IMR-90 (cell line): ENCODE data around the gene THPO.

Source experiments
- POLR2A ChIP-seq: IDR thresholded peaks from 2 replicates; pipeline ENCODE4 v1.6.1; 2012; ENCODE audit warnings: mild to moderate bottlenecking, low read depth, low read length
- RCOR1 ChIP-seq: IDR thresholded peaks from 2 replicates; pipeline ENCODE4 v1.6.1; 2012; ENCODE audit warnings: mild to moderate bottlenecking, low read length, improper control_type of control experiment; ENCODE audit not compliant: insufficient replicate concordance
- TF ChIP-seq, protein P1 (sequence below): conservative IDR thresholded peaks from 2 replicates; pipeline ENCODE4 v1.5.1; 2012; ENCODE audit warnings: mild to moderate bottlenecking, low read depth, low read length, improper control_type of control experiment

DNA sequence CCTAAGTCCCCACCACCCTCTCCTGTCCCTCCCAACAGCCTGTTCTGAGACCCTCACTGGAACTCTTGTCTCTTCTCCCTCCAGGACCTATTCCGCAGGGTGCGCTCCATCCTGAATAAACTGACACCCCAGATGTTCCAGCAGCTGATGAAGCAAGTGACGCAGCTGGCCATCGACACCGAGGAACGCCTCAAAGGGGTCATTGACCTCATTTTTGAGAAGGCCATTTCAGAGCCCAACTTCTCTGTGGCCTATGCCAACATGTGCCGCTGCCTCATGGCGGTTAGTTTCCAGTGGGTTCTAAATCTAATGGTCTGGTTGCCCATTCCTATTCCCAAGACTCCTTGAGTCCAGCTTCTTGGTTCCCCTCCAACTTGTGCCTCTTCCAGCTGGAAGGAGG is 54.3 kb downstream of the THPO start:
- TF ChIP-seq, protein P1, sequence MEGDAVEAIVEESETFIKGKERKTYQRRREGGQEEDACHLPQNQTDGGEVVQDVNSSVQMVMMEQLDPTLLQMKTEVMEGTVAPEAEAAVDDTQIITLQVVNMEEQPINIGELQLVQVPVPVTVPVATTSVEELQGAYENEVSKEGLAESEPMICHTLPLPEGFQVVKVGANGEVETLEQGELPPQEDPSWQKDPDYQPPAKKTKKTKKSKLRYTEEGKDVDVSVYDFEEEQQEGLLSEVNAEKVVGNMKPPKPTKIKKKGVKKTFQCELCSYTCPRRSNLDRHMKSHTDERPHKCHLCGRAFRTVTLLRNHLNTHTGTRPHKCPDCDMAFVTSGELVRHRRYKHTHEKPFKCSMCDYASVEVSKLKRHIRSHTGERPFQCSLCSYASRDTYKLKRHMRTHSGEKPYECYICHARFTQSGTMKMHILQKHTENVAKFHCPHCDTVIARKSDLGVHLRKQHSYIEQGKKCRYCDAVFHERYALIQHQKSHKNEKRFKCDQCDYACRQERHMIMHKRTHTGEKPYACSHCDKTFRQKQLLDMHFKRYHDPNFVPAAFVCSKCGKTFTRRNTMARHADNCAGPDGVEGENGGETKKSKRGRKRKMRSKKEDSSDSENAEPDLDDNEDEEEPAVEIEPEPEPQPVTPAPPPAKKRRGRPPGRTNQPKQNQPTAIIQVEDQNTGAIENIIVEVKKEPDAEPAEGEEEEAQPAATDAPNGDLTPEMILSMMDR, result no peak
- TF ChIP-seq RCOR1, result no peak
- no peak for TF ChIP-seq POLR2A
